GM21526 (cell line): ENCODE measurements around the gene SEMA3E.
"Not testable (repeated sequence)": the region's sequence is repeated elsewhere in the genome, so short reads cannot be mapped to it uniquely, and the experiment has no call there.

Experiments
- ATAC-seq: cut with Tn5 transposase; IDR thresholded peaks from one replicate; pipeline ENCODE4 v1.9.1; 2021; ENCODE audit warnings: moderate library complexity; ENCODE audit not compliant: unreplicated experiment, low FRiP score

SEMA3E gene

GRCh38 chr7:83457022-83457892 lies 191.7 kb downstream of the SEMA3E start:
- ATAC-seq = no peak

DNA sequence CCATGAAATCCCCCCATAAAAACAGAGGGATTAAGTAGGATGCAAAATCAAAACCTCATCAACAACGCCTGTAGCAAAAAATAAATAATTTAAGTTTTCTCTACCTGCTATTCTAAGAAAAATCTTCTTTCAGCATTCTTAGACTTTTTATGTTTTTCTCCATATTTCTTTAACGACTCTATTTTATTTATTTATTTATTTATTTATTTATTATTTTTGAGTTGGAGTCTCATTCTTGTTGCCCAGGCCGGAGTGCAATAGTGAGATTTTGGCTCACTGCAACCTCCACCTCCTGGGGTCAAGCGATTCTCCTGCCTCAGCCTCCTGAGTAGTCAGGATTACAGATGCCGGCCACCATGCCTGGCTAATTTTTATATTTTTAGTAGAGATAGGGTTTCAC lies 192.5 kb downstream of the SEMA3E start:
- no peak for ATAC-seq

DNA sequence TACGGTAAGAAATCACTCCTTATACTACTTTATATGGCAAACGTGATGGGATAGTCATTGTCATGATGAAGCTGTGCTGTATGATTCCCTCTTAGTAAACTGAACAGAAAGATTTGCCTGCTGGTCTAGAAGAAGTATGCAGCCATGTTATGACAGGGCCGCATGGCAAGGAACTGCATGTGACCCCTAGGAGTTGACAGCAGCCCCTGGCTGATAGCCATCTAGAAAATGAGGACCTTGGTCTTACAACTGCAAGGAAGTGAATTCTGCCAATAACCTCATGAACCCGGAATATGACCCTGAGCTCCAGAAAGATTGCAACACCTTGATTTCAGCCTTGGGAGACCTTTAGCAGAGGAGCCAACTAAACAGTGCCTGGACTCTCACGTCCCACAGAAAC lies 193.3 kb downstream of the SEMA3E start:
- no peak for ATAC-seq

DNA sequence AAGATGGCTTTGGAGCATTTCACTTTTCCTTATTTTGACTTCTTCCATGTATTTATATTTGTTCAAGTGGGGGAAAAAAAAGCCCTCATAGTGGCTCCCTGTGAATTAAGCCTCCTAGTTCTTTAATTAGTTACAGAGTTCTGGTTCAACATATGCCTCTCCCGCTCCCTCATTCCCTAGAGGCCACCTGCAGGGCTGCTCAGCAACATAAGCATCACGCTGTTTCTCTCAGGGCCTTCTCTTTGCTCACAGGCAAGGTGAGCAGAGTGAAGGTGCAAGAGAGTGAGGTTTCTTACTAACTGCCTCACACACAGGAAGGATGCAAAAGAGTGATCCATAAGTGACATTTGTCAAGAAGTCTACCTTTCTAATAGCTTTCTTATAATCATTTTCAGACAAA lies 196.7 kb downstream of the SEMA3E start:
- no peak for ATAC-seq

GRCh38 chr7:83451501-83452045 lies 197.4 kb downstream of the SEMA3E start:
- ATAC-seq = no peak

- ATAC-seq = no peak
These were observed 199.2 kb downstream of the SEMA3E start for GRCh38 chr7:83449781-83450180.

DNA sequence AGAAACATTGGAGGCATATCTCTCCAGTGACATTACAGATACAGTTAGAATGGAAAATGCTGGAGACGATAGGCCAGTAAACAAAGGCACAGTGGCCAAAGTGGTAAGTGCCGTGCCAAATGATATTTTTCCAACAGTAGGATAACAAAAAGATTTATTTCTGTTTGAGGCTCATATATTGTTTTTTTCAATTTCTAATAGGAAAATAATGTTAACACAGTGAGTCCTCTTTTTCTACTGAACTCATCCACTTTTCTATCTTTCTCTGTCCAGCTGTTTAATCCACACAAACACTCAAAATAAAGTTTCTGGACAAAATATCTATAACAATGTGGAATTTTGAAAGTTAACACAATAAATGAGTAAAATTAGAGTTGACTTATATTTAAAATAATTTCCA lies 201.3 kb downstream of the SEMA3E start:
- ATAC-seq = no peak

- ATAC-seq = no peak
These were observed 202.8 kb downstream of the SEMA3E start for GRCh38 chr7:83446102-83446669.

GRCh38 chr7:83442911-83443310 lies 206.0 kb downstream of the SEMA3E start:
- no peak for ATAC-seq

DNA sequence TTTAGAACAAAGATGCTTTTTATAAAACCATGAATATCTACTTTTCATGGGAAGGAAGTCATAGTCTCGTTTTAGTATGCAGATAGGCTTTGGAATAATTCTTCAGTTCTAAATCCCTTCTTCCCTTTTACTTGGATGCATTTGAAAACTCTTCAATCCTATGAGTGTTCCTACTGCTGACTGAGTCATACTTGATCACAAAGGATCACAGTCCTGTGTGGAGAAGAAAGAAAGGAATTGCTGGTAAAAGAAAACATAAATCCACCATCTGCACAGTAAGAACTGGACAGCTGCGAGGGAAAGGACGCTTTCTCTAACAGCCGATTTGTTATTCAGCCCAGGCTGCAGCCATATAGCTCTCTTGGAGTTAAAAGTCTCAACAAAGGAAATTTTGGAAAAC lies 209.9 kb downstream of the SEMA3E start:
- ATAC-seq = no peak

GRCh38 chr7:83430289-83430688 lies 218.7 kb downstream of the SEMA3E start:
- ATAC-seq = not testable (repeated sequence)

- ATAC-seq = no peak
These were observed 219.4 kb downstream of the SEMA3E start for GRCh38 chr7:83429493-83429892.

- no peak for ATAC-seq
These were observed 221.1 kb downstream of the SEMA3E start for GRCh38 chr7:83427884-83428283.

DNA sequence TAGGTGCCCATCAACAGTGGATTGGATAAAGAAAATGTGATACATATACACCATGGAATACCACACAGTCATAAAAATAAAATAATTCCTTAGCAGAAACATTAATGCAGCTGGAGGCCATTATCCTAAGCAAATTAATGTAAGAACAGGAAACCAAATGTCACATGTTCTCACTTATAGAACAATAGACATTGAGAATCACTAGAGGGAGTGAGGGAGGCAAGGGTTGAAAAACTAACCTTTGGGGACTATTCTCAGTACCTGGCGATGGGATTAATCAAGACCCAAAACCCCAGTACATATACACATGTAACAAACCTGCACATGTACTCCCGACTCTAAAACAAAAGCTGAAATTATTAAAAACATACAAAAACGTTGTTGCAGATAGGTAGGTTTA lies 222.6 kb downstream of the SEMA3E start:
- no peak for ATAC-seq

DNA sequence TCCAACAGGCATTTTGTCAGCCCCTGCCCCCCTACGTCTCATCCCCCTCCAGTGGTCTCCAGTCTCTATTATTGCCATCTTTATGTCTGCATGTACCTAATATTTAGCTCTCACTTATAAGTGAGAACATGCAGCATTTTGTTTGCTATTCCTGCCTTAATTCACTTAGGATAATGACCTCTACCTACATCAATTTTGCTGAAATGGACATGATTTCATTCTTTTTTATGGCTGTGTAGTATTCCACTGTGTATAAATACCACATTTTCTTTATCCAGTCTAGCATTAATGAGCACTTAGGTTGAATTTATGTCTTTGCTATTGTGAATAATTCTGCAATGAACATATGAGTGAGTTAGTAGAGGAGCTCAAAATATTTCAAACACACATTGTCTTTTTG lies 229.9 kb downstream of the SEMA3E start:
- no peak for ATAC-seq

GRCh38 chr7:83415840-83416239 lies 233.1 kb downstream of the SEMA3E start:
- ATAC-seq = no peak

DNA sequence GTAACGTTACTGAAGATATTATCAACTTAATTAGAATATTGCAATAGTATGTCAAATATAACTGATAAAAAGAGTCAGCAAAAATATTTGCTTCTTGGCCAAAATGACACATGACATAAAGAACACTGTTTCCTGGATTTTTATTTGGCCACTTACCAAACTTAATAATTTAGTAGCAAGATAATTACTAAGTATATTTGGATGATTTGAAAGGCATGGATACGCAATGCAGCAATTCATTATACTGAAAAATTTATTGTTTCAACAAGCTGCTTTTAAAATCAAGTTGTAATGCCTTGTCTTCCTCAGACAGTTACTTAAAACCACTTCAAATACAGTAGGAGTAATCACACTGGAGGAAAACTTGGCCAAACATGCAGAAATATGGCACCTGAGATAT lies 234.0 kb downstream of the SEMA3E start:
- no peak for ATAC-seq

DNA sequence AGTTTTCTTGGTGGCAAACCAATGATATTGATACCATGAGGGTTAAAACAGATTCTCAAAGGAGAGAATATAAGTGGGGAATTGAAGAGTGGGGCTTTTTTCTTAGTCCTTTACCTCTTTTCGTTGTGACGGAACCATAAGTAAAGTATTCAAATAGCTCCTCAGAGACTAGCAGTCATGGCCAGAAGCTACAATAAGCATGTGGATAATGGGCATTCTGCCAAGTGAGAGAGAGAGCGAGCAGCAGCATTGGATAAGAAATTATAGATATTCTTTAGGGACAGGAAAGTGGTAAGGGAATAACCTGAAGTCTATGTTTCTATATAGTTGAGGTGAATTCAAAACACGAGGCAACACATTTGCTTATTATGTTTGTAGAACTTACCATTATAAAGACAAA lies 235.1 kb downstream of the SEMA3E start:
- no peak for ATAC-seq

GRCh38 chr7:83413424-83413823 lies 235.5 kb downstream of the SEMA3E start:
- no peak for ATAC-seq

- no peak for ATAC-seq
These were observed 237.8 kb downstream of the SEMA3E start for GRCh38 chr7:83410989-83411591.

DNA sequence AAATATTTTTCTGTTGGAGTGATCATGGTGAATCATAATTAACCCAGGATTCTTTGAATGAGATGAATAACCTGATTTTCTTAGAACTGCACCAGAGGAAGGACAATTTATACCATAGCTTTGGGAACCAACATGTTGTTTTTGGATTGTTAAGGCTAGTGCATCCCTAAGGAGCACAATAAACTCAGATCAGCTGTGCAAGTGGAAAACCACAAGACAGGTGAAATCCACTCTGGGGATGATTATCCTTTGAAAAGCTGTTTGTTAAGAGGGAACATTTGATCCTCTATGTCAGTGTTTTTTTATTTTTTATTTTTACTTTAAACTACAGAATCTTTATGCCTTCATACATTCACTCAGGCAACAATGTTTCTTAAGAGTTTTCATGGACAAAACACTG lies 254.2 kb downstream of the SEMA3E start:
- no peak for ATAC-seq

DNA sequence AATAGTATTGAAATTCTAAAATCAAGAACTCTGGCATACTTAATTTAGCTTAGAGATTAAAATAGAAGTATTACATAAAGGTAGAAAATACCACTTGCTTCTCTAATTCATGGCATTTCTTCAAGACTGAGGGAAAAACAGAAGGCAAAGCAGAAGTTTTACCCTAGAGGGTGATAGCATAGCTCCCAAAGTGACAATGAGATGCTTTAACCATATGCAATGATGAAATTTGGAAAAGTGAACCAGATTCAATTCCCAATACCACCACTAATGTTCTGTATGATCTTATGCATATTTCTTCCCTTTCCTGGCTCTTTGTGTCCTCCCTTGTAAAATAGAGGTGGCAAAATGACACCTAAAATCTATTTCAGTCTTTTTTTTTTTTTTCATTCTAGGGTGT lies 260.5 kb downstream of the SEMA3E start:
- ATAC-seq = no peak
